Dedifferentiated amniotic fluid mesenchymal stem cell (primary cell): ENCODE measurements around the gene IFT122.

Source experiments
- DNase-seq: peaks from one replicate; pipeline ENCODE4 v3.0.0-alpha.2; 2016; ENCODE audit errors: extremely low spot score

IFT122 gene

GRCh38 chr3:129519449-129519848, 79.4 kb downstream of the IFT122 start:
- no peak for DNase-seq

- no peak for DNase-seq
Observed at GRCh38 chr3:129519896-129520715, 80.1 kb downstream of the IFT122 start.

- DNase-seq, result no peak
Observed at GRCh38 chr3:129520960-129521359, 80.9 kb downstream of the IFT122 start.

GRCh38 chr3:129521611-129522010, 81.6 kb downstream of the IFT122 start:
- no peak for DNase-seq

- no peak for DNase-seq
Observed at GRCh38 chr3:129522953-129523352, 82.9 kb downstream of the IFT122 start.

- no peak for DNase-seq
Observed at GRCh38 chr3:129524081-129524480, 84.1 kb downstream of the IFT122 start.

GRCh38 chr3:129525341-129525968, 85.4 kb downstream of the IFT122 start:
- DNase-seq, result peak; percentile 20

GRCh38 chr3:129526121-129526900, 86.3 kb downstream of the IFT122 start:
- no peak for DNase-seq

- no peak for DNase-seq
Observed at GRCh38 chr3:129527262-129527661, 87.2 kb downstream of the IFT122 start.

- no peak for DNase-seq
Observed at GRCh38 chr3:129528589-129529100, 88.6 kb downstream of the IFT122 start, which contains the start of gene RHO. Gene RHO, plus strand, starts transcription at chr3:129528639. Its CDS starts 95 bp downstream, at chr3:129528734.

GRCh38 chr3:129529436-129530210, 89.6 kb downstream of the IFT122 start:
- no peak for DNase-seq

- DNase-seq, result peak; percentile 17
Observed at GRCh38 chr3:129530251-129530791, 90.3 kb downstream of the IFT122 start.

- DNase-seq, result no peak
Observed at GRCh38 chr3:129530821-129531220, 90.8 kb downstream of the IFT122 start.

GRCh38 chr3:129531699-129532098, 91.7 kb downstream of the IFT122 start:
- DNase-seq, result no peak

GRCh38 chr3:129532261-129532660, 92.2 kb downstream of the IFT122 start:
- no peak for DNase-seq

GRCh38 chr3:129533406-129533805, 93.4 kb downstream of the IFT122 start:
- DNase-seq, result no peak

- no peak for DNase-seq
Observed at GRCh38 chr3:129534428-129535027, 94.5 kb downstream of the IFT122 start.

- no peak for DNase-seq
Observed at GRCh38 chr3:129535075-129535474, 95.1 kb downstream of the IFT122 start.

GRCh38 chr3:129536374-129536667, 96.3 kb downstream of the IFT122 start:
- DNase-seq, result no peak

- DNase-seq, result no peak
Observed at GRCh38 chr3:129536804-129537203, 96.8 kb downstream of the IFT122 start.

- DNase-seq, result no peak
Observed at GRCh38 chr3:129539206-129539605, 99.2 kb downstream of the IFT122 start.
